Liver (tissue), 3 donors: ENCODE data around the gene GABRR1.

Source experiments
- FOXA1 ChIP-seq: IDR thresholded peaks from 2 replicates; pipeline ENCODE4 v1.6.1; 2016; ENCODE audit warnings: antibody characterized with exemption
- GABPA ChIP-seq, 2 donors: IDR thresholded peaks in 1 of 2; conservative IDR thresholded peaks in 1 of 2; 2 replicates each; pipeline ENCODE4 v1.6.1; 2016; ENCODE audit warnings: antibody characterized with exemption in 2 of 2, mild to moderate bottlenecking in 1 of 2, moderate library complexity in 1 of 2
- SP1 ChIP-seq: IDR thresholded peaks from 2 replicates; pipeline ENCODE4 v1.6.1; 2018; ENCODE audit warnings: antibody characterized with exemption, mild to moderate bottlenecking
- TAF1 ChIP-seq: conservative IDR thresholded peaks from 2 replicates; pipeline ENCODE4 v1.6.1; 2016; ENCODE audit warnings: antibody characterized with exemption, mild to moderate bottlenecking
- YY1 ChIP-seq: IDR thresholded peaks from 2 replicates; pipeline ENCODE4 v1.6.1; 2016; ENCODE audit warnings: antibody characterized with exemption, mild to moderate bottlenecking
- ZBTB33 ChIP-seq: IDR thresholded peaks from 2 replicates; pipeline ENCODE4 v1.6.1; 2016; ENCODE audit warnings: antibody characterized with exemption
- TF ChIP-seq, protein P1 (sequence below): fragments of 150-350 bp; IDR thresholded peaks from 2 replicates; pipeline ENCODE4 v1.5.1; 2017; ENCODE audit warnings: improper control_type of control experiment, low read depth, low read length; ENCODE audit not compliant: missing input control
- TF ChIP-seq, protein P2 (sequence below): IDR thresholded peaks from 2 replicates; pipeline ENCODE4 v1.6.1; 2016; ENCODE audit warnings: antibody characterized with exemption
- donor health status: healthy.
- donor health status: healthy.

- TF ChIP-seq, protein P1, sequence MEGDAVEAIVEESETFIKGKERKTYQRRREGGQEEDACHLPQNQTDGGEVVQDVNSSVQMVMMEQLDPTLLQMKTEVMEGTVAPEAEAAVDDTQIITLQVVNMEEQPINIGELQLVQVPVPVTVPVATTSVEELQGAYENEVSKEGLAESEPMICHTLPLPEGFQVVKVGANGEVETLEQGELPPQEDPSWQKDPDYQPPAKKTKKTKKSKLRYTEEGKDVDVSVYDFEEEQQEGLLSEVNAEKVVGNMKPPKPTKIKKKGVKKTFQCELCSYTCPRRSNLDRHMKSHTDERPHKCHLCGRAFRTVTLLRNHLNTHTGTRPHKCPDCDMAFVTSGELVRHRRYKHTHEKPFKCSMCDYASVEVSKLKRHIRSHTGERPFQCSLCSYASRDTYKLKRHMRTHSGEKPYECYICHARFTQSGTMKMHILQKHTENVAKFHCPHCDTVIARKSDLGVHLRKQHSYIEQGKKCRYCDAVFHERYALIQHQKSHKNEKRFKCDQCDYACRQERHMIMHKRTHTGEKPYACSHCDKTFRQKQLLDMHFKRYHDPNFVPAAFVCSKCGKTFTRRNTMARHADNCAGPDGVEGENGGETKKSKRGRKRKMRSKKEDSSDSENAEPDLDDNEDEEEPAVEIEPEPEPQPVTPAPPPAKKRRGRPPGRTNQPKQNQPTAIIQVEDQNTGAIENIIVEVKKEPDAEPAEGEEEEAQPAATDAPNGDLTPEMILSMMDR = no peak
- TF ChIP-seq SP1 (no peak), YY1 (no peak), GABPA (IDR thresholded peaks at IDR 0.05 in 1 of 2, conservative IDR thresholded peaks at IDR 0.05 in 1 of 2) (no peak), ZBTB33 (no peak), TAF1 (no peak), FOXA1 (no peak)
- TF ChIP-seq, protein P2, sequence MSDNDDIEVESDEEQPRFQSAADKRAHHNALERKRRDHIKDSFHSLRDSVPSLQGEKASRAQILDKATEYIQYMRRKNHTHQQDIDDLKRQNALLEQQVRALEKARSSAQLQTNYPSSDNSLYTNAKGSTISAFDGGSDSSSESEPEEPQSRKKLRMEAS = no peak
Observed at GRCh38 chr6:89257781-89258180, 40.6 kb upstream of the GABRR1 start.
